Body of pancreas (tissue), 4 donors: ENCODE data around the gene AUTS2. TPM values are rescaled to one million over a fixed set of nuclear protein-coding genes. Genes with fewer than 3 reads are reported as not detected.

Experiments
- ATAC-seq: fragments of 150-250 bp; one replicate; pipeline ENCODE4 v1.9.1; 2016
- DNase-seq, 4 donors: peaks; one replicate each; pipeline ENCODE4 v3.0.0-alpha.2; 2019
- H3K27ac ChIP-seq, 4 donors: fragments of 200-600 bp; sonication (generic); 1 replicate in 3 of 4; 2 replicates in 1 of 4; pipeline versions ENCODE4 v1.5.1 to v1.6.1; 2016 to 2019; ENCODE audit warnings: mild to moderate bottlenecking in 1 of 4, mixed read lengths in 1 of 4, moderate library complexity in 1 of 4
- H3K27me3 ChIP-seq, 2 donors: fragments of 200-600 bp; sonication (generic); one replicate each; pipeline ENCODE4 v1.6.0; 2016; ENCODE audit warnings: mild to moderate bottlenecking in 1 of 2
- H3K36me3 ChIP-seq, 2 donors: fragments of 200-600 bp; sonication (generic); replicated peaks in 1 of 2; 2 replicates each; pipeline ENCODE4 v1.5.1; 2016; ENCODE audit warnings: low read depth in 2 of 2; ENCODE audit not compliant: insufficient read depth in 1 of 2
- H3K4me1 ChIP-seq: fragments of 200-600 bp; sonication (generic); one replicate; pipeline ENCODE4 v1.6.0; 2016
- H3K4me3 ChIP-seq, 2 donors: fragments of 200-600 bp; sonication (generic); 1 replicate in 1 of 2; 2 replicates in 1 of 2; pipeline ENCODE4 v1.5.1; 2016 to 2019
- H3K9me3 ChIP-seq, 3 donors: fragments of 200-600 bp; sonication (generic); 1 replicate in 2 of 3; 2 replicates in 1 of 3; pipeline ENCODE4 v1.5.1; 2016
- CTCF ChIP-seq, 7 experiments: fragments of 450-650 bp in 4 of 7; fragments of 200-600 bp in 3 of 7; sonication (generic) in 3 of 7; IDR thresholded peaks; one replicate each; pipeline ENCODE4 v1.5.1; 2016 to 2019; ENCODE audit warnings: antibody characterized with exemption in 7 of 7
- POLR2A ChIP-seq, 3 donors: fragments of 450-650 bp; IDR thresholded peaks; one replicate each; pipeline ENCODE4 v1.6.1; 2016; ENCODE audit warnings: antibody characterized with exemption in 3 of 3, mild to moderate bottlenecking in 2 of 3
- WGBS, 2 donors: methylation state at CpG; one replicate each; pipeline ENCODE4 v1.1.5; 2017; 5-methylcytosine and 5-hydroxymethylcytosine counted together
- intact Hi-C: fragments of 100-400 bp; cut with DNase I; formaldehyde crosslinking; loops from one replicate; pipeline ENCODE4 v1.15.1; 2023
- total RNA-seq, 2 donors: library from RNA; depleted of rRNA; stranded (reverse); fragments of >200 nt; gene quantifications; one replicate each; pipeline ENCODE4 v1.1.0, GENCODE V29; 2016

AUTS2 gene
- total RNA-seq, 2 donors from 2014 or later: 11.7 to 18.5 TPM

- H3K27ac ChIP-seq: no peak overlapping the region
- 82 to 87% methylated on average over 2 of the region's 2 CpGs for WGBS, 2 donors
- intact Hi-C loops: no loop called here
- TF ChIP-seq CTCF (IDR thresholded peaks at IDR 0.05) (no peak), POLR2A (IDR thresholded peaks at IDR 0.05) (no peak)
- no peaks in the 10 kb centered on the region for H3K36me3 ChIP-seq
- peaks cover 19% of the 10 kb centered on the region for H3K4me1 ChIP-seq
- ATAC-seq: no peak
- H3K27me3 ChIP-seq: no peaks in the 10 kb centered on the region
- no peak for DNase-seq
- H3K9me3 ChIP-seq: no peaks in the 10 kb centered on the region
- H3K4me3 ChIP-seq: no peak overlapping the region
Measured at GRCh38 chr7:69735582-69735981, 137.3 kb downstream of the AUTS2 start.

DNA sequence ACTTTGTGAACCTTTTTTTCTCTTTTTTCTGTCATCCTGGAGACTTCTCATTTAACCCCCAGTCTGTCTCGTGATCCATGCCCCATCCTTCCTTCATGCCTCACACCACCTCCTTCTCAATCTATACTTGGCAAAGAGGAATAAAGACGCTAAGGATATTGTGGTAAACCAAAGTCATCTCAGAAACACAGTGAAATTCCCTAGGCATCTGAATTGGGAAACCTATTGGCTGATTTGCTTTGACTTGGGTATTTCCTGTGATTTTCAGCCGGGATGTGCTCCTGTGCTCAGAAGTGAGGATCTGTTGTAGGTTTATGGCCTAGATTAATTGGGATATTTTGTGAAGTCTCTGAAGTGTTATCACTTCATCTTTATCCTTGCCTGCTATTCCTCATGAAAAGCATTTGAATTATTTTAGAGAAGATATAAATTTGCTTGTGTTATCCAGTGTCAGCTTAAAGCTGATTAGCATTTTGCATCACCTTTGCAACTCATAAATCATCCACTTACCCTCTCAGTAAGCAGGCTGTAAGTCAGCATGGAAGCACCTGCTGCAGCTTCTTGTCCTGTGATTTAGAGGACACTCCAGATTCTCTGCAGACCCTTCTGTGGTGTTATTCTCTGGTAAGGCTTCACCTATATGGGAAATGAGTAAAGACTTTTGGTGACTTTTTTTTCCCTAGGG lies 138.0 kb downstream of the AUTS2 start:
- DNase-seq: no peak
- Histone ChIP-seq H3K4me1 (peaks cover 19% of the 10 kb centered on the region), H3K4me3 (no peak overlapping the region), H3K9me3 (no peaks in the 10 kb centered on the region), H3K27ac (no peak overlapping the region), H3K36me3 (no peaks in the 10 kb centered on the region), H3K27me3 (no peaks in the 10 kb centered on the region)
- no peak for ATAC-seq
- intact Hi-C loops: no loop called here
- TF ChIP-seq CTCF (IDR thresholded peaks at IDR 0.05) (no peak), POLR2A (IDR thresholded peaks at IDR 0.05) (no peak)
- WGBS, 2 donors: 86 to 90% methylated on average over 3 of the region's 3 CpGs

GRCh38 chr7:69738396-69738951 lies 140.2 kb downstream of the AUTS2 start:
- Histone ChIP-seq H3K27ac (no peak overlapping the region), H3K9me3 (no peaks in the 10 kb centered on the region), H3K4me3 (no peak overlapping the region), H3K4me1 (peaks cover 23% of the 10 kb centered on the region), H3K36me3 (no peaks in the 10 kb centered on the region), H3K27me3 (no peaks in the 10 kb centered on the region)
- no peak for ATAC-seq
- 23 to 33% methylated on average over 4 of the region's 4 CpGs for WGBS, 2 donors
- no peak for TF ChIP-seq CTCF (IDR thresholded peaks at IDR 0.05)
- TF ChIP-seq POLR2A (IDR thresholded peaks at IDR 0.05): no peak
- peak in 2 of 4 donors; percentile 4 to 43 for DNase-seq
- intact Hi-C loops: no loop called here

GRCh38 chr7:69739190-69739589 lies 140.9 kb downstream of the AUTS2 start:
- H3K36me3 ChIP-seq: no peaks in the 10 kb centered on the region
- H3K4me3 ChIP-seq: no peak overlapping the region
- H3K27ac ChIP-seq: no peak overlapping the region
- ATAC-seq (no peak), DNase-seq (peak in 3 of 4 donors; percentile 15 to 25 (median 15))
- no peaks in the 10 kb centered on the region for H3K9me3 ChIP-seq
- H3K4me1 ChIP-seq: peaks cover 23% of the 10 kb centered on the region
- WGBS, 2 donors: 42 to 82% methylated on average over 1 of the region's 1 CpG
- no peak for TF ChIP-seq POLR2A (IDR thresholded peaks at IDR 0.05)
- no peak for TF ChIP-seq CTCF (IDR thresholded peaks at IDR 0.05)
- intact Hi-C loops: no loop called here
- H3K27me3 ChIP-seq: no peaks in the 10 kb centered on the region
